GM23338 (cell line): ENCODE data around the gene SNTG2. TPM values are rescaled to one million over a fixed set of nuclear protein-coding genes. Genes with fewer than 3 reads are reported as not detected.
"Not testable (repeated sequence)": the region's sequence is repeated elsewhere in the genome, so short reads cannot be mapped to it uniquely, and the experiment has no call there.

Source experiments
- ATAC-seq: fragments of 200-7000 bp; cut with Tn5 transposase; 3 replicates; pipeline ENCODE4 v1.9.1; 2020
- DNase-seq: peaks from one replicate; pipeline ENCODE4 v3.0.0-alpha.2; 2015; ENCODE audit warnings: low spot score
- H2AFZ ChIP-seq: fragments of 200-600 bp; sonication (generic); 2 replicates; pipeline ENCODE4 v1.8.0; 2016; ENCODE audit warnings: antibody characterized with exemption, mild to moderate bottlenecking, moderate library complexity
- H3F3A ChIP-seq: fragments of 200-600 bp; sonication (generic); replicated peaks from 2 replicates; pipeline ENCODE4 v1.8.0; 2017; ENCODE audit warnings: antibody characterized with exemption, mixed run types, low read depth
- H3K27ac ChIP-seq: fragments of 200-600 bp; sonication (generic); 2 replicates; pipeline ENCODE4 v1.6.1; 2016; ENCODE audit warnings: low read depth
- H3K27me3 ChIP-seq: fragments of 200-600 bp; sonication (generic); 2 replicates; pipeline ENCODE4 v1.8.0; 2016; ENCODE audit warnings: mild to moderate bottlenecking, mixed run types, moderate library complexity; ENCODE audit not compliant: insufficient read depth
- H3K36me3 ChIP-seq: fragments of 200-600 bp; sonication (generic); 2 replicates; pipeline ENCODE4 v1.8.0; 2016; ENCODE audit warnings: mild to moderate bottlenecking; ENCODE audit not compliant: insufficient read depth
- H3K4me1 ChIP-seq: fragments of 200-600 bp; sonication (generic); 2 replicates; pipeline ENCODE4 v1.8.0; 2016; ENCODE audit warnings: mild to moderate bottlenecking, moderate library complexity; ENCODE audit not compliant: insufficient read depth
- H3K4me2 ChIP-seq: fragments of 200-600 bp; sonication (generic); 2 replicates; pipeline ENCODE4 v1.7.1; 2017; ENCODE audit warnings: mixed run types
- H3K4me3 ChIP-seq: fragments of 200-600 bp; sonication (generic); 2 replicates; pipeline ENCODE4 v1.6.1; 2016; ENCODE audit warnings: mixed run types
- H3K79me2 ChIP-seq: fragments of 200-600 bp; sonication (generic); replicated peaks from 2 replicates; pipeline ENCODE4 v1.8.0; 2017; ENCODE audit warnings: mild to moderate bottlenecking; ENCODE audit not compliant: insufficient read depth
- H3K9me2 ChIP-seq: fragments of 200-600 bp; sonication (generic); 2 replicates; pipeline ENCODE4 v1.8.0; 2017; ENCODE audit not compliant: insufficient read depth
- H4K20me1 ChIP-seq: fragments of 200-600 bp; sonication (generic); replicated peaks from 2 replicates; pipeline ENCODE4 v1.8.0; 2017; ENCODE audit warnings: mild to moderate bottlenecking; ENCODE audit not compliant: insufficient read depth
- H3K27ac Mint-ChIP-seq: 2 replicates; pipeline ENCODE4 v1.8.0; 2020; ENCODE audit warnings: inconsistent platforms, mild to moderate bottlenecking, moderate library complexity, mixed read lengths
- H3K27me3 Mint-ChIP-seq: 3 replicates; pipeline ENCODE4 v1.8.0; 2022; ENCODE audit warnings: low read depth, mild to moderate bottlenecking, moderate library complexity, mixed read lengths, inconsistent platforms; ENCODE audit not compliant: insufficient read depth, poor library complexity
- H3K36me3 Mint-ChIP-seq: 3 replicates; pipeline ENCODE4 v1.8.0; 2021; ENCODE audit warnings: low read depth, mild to moderate bottlenecking, inconsistent platforms, moderate library complexity, mixed read lengths
- H3K4me1 Mint-ChIP-seq: 3 replicates; pipeline ENCODE4 v1.8.0; 2020; ENCODE audit warnings: mild to moderate bottlenecking, inconsistent platforms, mixed read lengths
- H3K4me3 Mint-ChIP-seq: 3 replicates; pipeline ENCODE4 v1.8.0; 2021; ENCODE audit warnings: moderate library complexity, mild to moderate bottlenecking, inconsistent platforms, mixed read lengths
- H3K9me3 Mint-ChIP-seq: 3 replicates; pipeline ENCODE4 v1.8.0; 2020; ENCODE audit warnings: moderate library complexity, mild to moderate bottlenecking, inconsistent platforms, mixed read lengths
- EZH2 ChIP-seq: fragments of 200-600 bp; sonication (generic); IDR thresholded peaks from one replicate; pipeline ENCODE4 v1.8.0; 2017; ENCODE audit warnings: antibody characterized with exemption, mild to moderate bottlenecking, low read depth; ENCODE audit not compliant: unreplicated experiment
- EZH2phosphoT487 ChIP-seq: fragments of 200-600 bp; sonication (generic); IDR thresholded peaks from one replicate; pipeline ENCODE4 v1.8.1; 2018; ENCODE audit warnings: antibody characterized with exemption; ENCODE audit not compliant: unreplicated experiment
- JUNB ChIP-seq: IDR thresholded peaks from one replicate; pipeline ENCODE4 v1.6.1; 2016; ENCODE audit warnings: antibody characterized with exemption; ENCODE audit not compliant: unreplicated experiment
- NANOG ChIP-seq: IDR thresholded peaks from 2 replicates; pipeline ENCODE4 v1.6.1; 2016; ENCODE audit warnings: antibody characterized with exemption, borderline replicate concordance
- ZNF331 ChIP-seq: fragments of 250-450 bp; sonication (Bioruptor Pico); IDR thresholded peaks from 2 replicates; pipeline ENCODE4 v1.5.0; 2020; ENCODE audit warnings: low read depth, mild to moderate bottlenecking, moderate library complexity
- polyA plus RNA-seq: library from polyadenylated mRNA; unstranded; fragments of >200 nt; fragmentation: Nextera tagmentation; extraction: Ambion mirVana; gene quantifications from 2 replicates; pipeline ENCODE4 v1.2.1, GENCODE V29; 2016
- total RNA-seq: library from RNA; depleted of rRNA; stranded (reverse); fragments of >200 nt; shearing (Covaris generic); gene quantifications from 2 replicates; pipeline ENCODE4 v1.2.3, GENCODE V29; 2014
- TF ChIP-seq, protein P1 (sequence below), 2 experiments: fragments of 200-600 bp in 1 of 2; sonication (generic) in 1 of 2; conservative IDR thresholded peaks; 2 replicates each; pipeline versions ENCODE4 v1.5.1 to v1.6.1; 2016 to 2017; ENCODE audit warnings: antibody characterized with exemption in 2 of 2, low read depth in 2 of 2, mild to moderate bottlenecking in 2 of 2, moderate library complexity in 1 of 2
- TF ChIP-seq, protein P2 (sequence below): fragments of 250-450 bp; sonication (Bioruptor Pico); IDR thresholded peaks from 2 replicates; pipeline ENCODE4 v1.5.0; 2020; ENCODE audit warnings: mild to moderate bottlenecking, moderate library complexity
- TF ChIP-seq, protein P3 (sequence below): IDR thresholded peaks from one replicate; pipeline ENCODE4 v1.6.1; 2018; ENCODE audit warnings: antibody characterized with exemption; ENCODE audit not compliant: unreplicated experiment

SNTG2 gene
- total and polyA plus RNA-seq, 2 experiments from 2014 or later: 27.5 to 60.4 TPM

- TF ChIP-seq, protein P1, sequence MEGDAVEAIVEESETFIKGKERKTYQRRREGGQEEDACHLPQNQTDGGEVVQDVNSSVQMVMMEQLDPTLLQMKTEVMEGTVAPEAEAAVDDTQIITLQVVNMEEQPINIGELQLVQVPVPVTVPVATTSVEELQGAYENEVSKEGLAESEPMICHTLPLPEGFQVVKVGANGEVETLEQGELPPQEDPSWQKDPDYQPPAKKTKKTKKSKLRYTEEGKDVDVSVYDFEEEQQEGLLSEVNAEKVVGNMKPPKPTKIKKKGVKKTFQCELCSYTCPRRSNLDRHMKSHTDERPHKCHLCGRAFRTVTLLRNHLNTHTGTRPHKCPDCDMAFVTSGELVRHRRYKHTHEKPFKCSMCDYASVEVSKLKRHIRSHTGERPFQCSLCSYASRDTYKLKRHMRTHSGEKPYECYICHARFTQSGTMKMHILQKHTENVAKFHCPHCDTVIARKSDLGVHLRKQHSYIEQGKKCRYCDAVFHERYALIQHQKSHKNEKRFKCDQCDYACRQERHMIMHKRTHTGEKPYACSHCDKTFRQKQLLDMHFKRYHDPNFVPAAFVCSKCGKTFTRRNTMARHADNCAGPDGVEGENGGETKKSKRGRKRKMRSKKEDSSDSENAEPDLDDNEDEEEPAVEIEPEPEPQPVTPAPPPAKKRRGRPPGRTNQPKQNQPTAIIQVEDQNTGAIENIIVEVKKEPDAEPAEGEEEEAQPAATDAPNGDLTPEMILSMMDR (conservative IDR thresholded peaks at IDR 0.05; ENCODE audit: low read depth in 2 of 2): no peak
- no peak for TF ChIP-seq JUNB
- no peak for TF ChIP-seq ZNF331 (CRISPR knock-in tag)
These were observed 42.1 kb upstream of the SNTG2 start (continued) for GRCh38 chr2:908568-908967.

DNA sequence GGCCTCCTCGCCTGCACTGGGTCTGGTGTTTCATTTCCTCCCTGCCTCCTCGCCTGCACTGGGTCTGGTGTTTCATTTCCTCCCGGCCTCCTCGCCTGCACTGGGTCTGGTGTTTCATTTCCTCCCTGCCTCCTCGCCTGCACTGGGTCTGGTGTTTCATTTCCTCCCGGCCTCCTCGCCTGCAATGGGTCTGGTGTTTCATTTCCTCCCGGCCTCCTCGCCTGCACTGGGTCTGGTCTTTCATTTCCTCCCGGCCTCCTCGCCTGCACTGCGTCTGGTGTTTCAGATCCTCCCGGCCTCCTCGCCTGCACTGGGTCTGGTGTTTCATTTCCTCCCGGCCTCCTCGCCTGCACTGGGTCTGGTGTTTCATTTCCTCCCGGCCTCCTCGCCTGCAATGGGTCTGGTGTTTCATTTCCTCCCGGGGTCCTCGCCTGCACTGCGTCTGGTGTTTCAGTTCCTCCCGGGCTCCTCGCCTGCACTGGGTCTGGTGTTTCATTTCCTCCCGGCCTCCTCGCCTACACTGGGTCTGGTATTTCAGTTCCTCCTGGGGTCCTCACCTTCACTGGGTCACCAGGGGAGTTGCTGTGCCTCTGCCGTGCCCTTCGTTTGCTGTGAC lies 40.8 kb upstream of the SNTG2 start:
- not testable (repeated sequence) for H3K27ac ChIP-seq, H3K9me3 Mint-ChIP-seq, H3K4me3 Mint-ChIP-seq, H3K36me3 Mint-ChIP-seq, H3K79me2 ChIP-seq, H3K4me2 ChIP-seq, H3K27ac Mint-ChIP-seq, H2AFZ ChIP-seq, H3F3A ChIP-seq, H3K9me2 ChIP-seq, H3K4me3 ChIP-seq, DNase-seq, H3K4me1 ChIP-seq, H4K20me1 ChIP-seq, H3K27me3 Mint-ChIP-seq, H3K36me3 ChIP-seq, ATAC-seq, H3K27me3 ChIP-seq
- peaks cover 12% of the 10 kb centered on the region for H3K4me1 Mint-ChIP-seq

DNA sequence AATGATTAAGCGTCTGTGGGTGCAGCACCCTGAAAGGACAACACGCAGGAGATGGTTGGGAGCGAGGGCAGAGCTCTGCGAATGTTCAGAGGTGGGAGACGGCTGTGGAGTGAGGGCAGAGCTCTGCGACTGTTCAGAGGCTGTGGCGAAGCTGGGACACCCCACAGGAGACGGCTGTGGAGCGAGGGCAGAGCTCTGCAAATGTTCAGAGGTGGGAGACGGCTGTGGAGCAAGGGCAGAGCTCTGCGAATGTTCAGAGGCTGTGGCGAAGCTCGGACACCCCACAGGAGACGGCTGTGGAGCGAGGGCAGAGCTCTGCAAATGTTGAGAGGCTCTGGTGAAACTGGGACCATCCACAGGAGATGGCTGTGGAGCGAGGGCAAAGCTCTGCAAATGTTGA lies 40.0 kb upstream of the SNTG2 start:
- peaks cover 3% of the 10 kb centered on the region; the same call in 2 of the 3 replicates for H3K9me3 Mint-ChIP-seq
- H4K20me1 ChIP-seq: no peaks in the 10 kb centered on the region
- peaks cover 10% of the 10 kb centered on the region for H3K27me3 Mint-ChIP-seq
- H3K4me1 ChIP-seq: peaks cover 6% of the 10 kb centered on the region; the same call in 1 of the 2 replicates
- H3F3A ChIP-seq: no peaks in the 10 kb centered on the region
- no peaks in the 10 kb centered on the region for H3K36me3 ChIP-seq
- no peaks in the 10 kb centered on the region; the same call in 2 of the 3 replicates for H3K36me3 Mint-ChIP-seq
- peaks cover 6% of the 10 kb centered on the region; the same call in 1 of the 2 replicates for H3K9me2 ChIP-seq
- no peak overlapping the region for H3K4me3 Mint-ChIP-seq
- H3K4me1 Mint-ChIP-seq: peaks cover 8% of the 10 kb centered on the region
- ATAC-seq (no peak), DNase-seq (no peak)
- no peak overlapping the region for H3K4me3 ChIP-seq
- H3K79me2 ChIP-seq: no peaks in the 10 kb centered on the region
- H3K27ac ChIP-seq: no peak overlapping the region
- no peak overlapping the region for H3K4me2 ChIP-seq
- 0 out of 2 replicates have a peak, but pooled peaks cover 5% of the 10 kb centered on the region for H3K27me3 ChIP-seq
- no peak overlapping the region for H2AFZ ChIP-seq
- H3K27ac Mint-ChIP-seq: no peak overlapping the region
- TF ChIP-seq EZH2phosphoT487: no peak
- TF ChIP-seq, protein P2, sequence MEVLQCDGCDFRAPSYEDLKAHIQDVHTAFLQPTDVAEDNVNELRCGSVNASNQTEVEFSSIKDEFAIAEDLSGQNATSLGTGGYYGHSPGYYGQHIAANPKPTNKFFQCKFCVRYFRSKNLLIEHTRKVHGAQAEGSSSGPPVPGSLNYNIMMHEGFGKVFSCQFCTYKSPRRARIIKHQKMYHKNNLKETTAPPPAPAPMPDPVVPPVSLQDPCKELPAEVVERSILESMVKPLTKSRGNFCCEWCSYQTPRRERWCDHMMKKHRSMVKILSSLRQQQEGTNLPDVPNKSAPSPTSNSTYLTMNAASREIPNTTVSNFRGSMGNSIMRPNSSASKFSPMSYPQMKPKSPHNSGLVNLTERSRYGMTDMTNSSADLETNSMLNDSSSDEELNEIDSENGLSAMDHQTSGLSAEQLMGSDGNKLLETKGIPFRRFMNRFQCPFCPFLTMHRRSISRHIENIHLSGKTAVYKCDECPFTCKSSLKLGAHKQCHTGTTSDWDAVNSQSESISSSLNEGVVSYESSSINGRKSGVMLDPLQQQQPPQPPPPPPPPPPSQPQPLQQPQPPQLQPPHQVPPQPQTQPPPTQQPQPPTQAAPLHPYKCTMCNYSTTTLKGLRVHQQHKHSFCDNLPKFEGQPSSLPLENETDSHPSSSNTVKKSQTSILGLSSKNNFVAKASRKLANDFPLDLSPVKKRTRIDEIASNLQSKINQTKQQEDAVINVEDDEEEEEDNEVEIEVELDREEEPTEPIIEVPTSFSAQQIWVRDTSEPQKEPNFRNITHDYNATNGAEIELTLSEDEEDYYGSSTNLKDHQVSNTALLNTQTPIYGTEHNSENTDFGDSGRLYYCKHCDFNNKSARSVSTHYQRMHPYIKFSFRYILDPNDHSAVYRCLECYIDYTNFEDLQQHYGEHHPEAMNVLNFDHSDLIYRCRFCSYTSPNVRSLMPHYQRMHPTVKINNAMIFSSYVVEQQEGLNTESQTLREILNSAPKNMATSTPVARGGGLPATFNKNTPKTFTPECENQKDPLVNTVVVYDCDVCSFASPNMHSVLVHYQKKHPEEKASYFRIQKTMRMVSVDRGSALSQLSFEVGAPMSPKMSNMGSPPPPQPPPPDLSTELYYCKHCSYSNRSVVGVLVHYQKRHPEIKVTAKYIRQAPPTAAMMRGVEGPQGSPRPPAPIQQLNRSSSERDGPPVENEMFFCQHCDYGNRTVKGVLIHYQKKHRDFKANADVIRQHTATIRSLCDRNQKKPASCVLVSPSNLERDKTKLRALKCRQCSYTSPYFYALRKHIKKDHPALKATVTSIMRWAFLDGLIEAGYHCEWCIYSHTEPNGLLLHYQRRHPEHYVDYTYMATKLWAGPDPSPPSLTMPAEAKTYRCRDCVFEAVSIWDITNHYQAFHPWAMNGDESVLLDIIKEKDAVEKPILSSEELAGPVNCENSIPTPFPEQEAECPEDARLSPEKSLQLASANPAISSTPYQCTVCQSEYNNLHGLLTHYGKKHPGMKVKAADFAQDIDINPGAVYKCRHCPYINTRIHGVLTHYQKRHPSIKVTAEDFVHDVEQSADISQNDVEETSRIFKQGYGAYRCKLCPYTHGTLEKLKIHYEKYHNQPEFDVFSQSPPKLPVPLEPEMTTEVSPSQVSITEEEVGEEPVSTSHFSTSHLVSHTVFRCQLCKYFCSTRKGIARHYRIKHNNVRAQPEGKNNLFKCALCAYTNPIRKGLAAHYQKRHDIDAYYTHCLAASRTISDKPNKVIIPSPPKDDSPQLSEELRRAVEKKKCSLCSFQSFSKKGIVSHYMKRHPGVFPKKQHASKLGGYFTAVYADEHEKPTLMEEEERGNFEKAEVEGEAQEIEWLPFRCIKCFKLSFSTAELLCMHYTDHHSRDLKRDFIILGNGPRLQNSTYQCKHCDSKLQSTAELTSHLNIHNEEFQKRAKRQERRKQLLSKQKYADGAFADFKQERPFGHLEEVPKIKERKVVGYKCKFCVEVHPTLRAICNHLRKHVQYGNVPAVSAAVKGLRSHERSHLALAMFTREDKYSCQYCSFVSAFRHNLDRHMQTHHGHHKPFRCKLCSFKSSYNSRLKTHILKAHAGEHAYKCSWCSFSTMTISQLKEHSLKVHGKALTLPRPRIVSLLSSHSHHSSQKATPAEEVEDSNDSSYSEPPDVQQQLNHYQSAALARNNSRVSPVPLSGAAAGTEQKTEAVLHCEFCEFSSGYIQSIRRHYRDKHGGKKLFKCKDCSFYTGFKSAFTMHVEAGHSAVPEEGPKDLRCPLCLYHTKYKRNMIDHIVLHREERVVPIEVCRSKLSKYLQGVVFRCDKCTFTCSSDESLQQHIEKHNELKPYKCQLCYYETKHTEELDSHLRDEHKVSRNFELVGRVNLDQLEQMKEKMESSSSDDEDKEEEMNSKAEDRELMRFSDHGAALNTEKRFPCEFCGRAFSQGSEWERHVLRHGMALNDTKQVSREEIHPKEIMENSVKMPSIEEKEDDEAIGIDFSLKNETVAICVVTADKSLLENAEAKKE: no peak
- no peak for TF ChIP-seq ZNF331 (CRISPR knock-in tag)
- no peak for TF ChIP-seq EZH2
- TF ChIP-seq, protein P3, sequence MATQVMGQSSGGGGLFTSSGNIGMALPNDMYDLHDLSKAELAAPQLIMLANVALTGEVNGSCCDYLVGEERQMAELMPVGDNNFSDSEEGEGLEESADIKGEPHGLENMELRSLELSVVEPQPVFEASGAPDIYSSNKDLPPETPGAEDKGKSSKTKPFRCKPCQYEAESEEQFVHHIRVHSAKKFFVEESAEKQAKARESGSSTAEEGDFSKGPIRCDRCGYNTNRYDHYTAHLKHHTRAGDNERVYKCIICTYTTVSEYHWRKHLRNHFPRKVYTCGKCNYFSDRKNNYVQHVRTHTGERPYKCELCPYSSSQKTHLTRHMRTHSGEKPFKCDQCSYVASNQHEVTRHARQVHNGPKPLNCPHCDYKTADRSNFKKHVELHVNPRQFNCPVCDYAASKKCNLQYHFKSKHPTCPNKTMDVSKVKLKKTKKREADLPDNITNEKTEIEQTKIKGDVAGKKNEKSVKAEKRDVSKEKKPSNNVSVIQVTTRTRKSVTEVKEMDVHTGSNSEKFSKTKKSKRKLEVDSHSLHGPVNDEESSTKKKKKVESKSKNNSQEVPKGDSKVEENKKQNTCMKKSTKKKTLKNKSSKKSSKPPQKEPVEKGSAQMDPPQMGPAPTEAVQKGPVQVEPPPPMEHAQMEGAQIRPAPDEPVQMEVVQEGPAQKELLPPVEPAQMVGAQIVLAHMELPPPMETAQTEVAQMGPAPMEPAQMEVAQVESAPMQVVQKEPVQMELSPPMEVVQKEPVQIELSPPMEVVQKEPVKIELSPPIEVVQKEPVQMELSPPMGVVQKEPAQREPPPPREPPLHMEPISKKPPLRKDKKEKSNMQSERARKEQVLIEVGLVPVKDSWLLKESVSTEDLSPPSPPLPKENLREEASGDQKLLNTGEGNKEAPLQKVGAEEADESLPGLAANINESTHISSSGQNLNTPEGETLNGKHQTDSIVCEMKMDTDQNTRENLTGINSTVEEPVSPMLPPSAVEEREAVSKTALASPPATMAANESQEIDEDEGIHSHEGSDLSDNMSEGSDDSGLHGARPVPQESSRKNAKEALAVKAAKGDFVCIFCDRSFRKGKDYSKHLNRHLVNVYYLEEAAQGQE: no peak
- TF ChIP-seq NANOG: no peak
